ENCODE measurements around the gene MTARC2. TPM values are rescaled to one million over a fixed set of nuclear protein-coding genes. Genes with fewer than 3 reads are reported as not detected.

The MTARC2 gene
- polyA plus RNA-seq, 1 donor (not counting 4 experiments of a cell fraction or from before 2014, with no cell fraction given) = 0.75 TPM

DNA sequence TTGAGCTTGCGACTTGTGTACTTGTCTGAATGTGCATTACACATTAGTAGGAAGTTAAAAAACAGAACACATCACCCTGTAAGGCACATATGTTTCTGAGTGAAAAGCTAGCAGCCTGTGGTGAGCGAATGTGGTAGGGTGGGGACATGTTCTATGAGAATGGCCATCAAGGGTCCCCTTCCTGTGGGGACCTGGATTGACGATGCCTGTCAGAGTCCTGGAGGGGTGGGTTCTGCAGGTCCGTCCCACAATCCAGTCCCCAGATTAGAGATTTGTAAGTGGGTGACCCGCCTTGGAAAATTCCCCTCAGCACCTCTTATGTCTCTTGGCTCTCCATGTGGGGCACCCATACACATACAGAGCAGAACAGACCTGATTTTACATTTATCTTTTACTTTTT, 78.6 kb downstream of the MTARC2 start:
- DNase-seq (ENCODE audit: low read depth, low spot score) (no peak), FAIRE-seq (no peak)
- Histone ChIP-seq H3K36me3 (ENCODE audit: control insufficient read depth in 2 of 2, extremely low read depth in 1 of 2, insufficient read depth in 2 of 2, low read length in 2 of 2) (no peaks in the 10 kb centered on the region), H3K27ac (ENCODE audit: control insufficient read depth, insufficient read depth, low read length) (no peak overlapping the region), H2AFZ (ENCODE audit: control insufficient read depth, low read length) (no peak overlapping the region), H3K79me2 (ENCODE audit: control insufficient read depth, insufficient read depth, low read length) (no peaks in the 10 kb centered on the region), H4K20me1 (ENCODE audit: control insufficient read depth, extremely low read depth, insufficient read depth, low read length) (no peaks in the 10 kb centered on the region), H3K4me2 (ENCODE audit: control insufficient read depth, extremely low read depth, insufficient read depth, low read depth, low read length) (no peak overlapping the region), H3K9me3 (ENCODE audit: control insufficient read depth, low read depth, low read length) (no peaks in the 10 kb centered on the region), H3K4me3 (ENCODE audit: control insufficient read depth in 2 of 3, extremely low read depth in 1 of 3, insufficient read depth in 2 of 3, low read depth in 1 of 3, low read length in 3 of 3) (no peak overlapping the region), H3K27me3 (ENCODE audit: control insufficient read depth, extremely low read depth, insufficient read depth, low read length) (no peaks in the 10 kb centered on the region), H3K9ac (ENCODE audit: control insufficient read depth, extremely low read depth, insufficient read depth, low read length) (no peak overlapping the region), H3K9me1 (ENCODE audit: control insufficient read depth, extremely low read depth, insufficient read depth, low read length) (no peaks in the 10 kb centered on the region), H3K4me1 (ENCODE audit: control insufficient read depth, extremely low read depth, insufficient read depth, low read length) (no peaks in the 10 kb centered on the region)
- dilution Hi-C loops (cut with MboI; ENCODE audit: extremely low pct_ligation_motif_present, low sequenced_read_pairs) = no loop called here
- TF ChIP-seq, protein P1, sequence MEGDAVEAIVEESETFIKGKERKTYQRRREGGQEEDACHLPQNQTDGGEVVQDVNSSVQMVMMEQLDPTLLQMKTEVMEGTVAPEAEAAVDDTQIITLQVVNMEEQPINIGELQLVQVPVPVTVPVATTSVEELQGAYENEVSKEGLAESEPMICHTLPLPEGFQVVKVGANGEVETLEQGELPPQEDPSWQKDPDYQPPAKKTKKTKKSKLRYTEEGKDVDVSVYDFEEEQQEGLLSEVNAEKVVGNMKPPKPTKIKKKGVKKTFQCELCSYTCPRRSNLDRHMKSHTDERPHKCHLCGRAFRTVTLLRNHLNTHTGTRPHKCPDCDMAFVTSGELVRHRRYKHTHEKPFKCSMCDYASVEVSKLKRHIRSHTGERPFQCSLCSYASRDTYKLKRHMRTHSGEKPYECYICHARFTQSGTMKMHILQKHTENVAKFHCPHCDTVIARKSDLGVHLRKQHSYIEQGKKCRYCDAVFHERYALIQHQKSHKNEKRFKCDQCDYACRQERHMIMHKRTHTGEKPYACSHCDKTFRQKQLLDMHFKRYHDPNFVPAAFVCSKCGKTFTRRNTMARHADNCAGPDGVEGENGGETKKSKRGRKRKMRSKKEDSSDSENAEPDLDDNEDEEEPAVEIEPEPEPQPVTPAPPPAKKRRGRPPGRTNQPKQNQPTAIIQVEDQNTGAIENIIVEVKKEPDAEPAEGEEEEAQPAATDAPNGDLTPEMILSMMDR (optimal IDR thresholded peaks at IDR 0.05 in 1 of 3, IDR thresholded peaks at IDR 0.05 in 1 of 3, conservative IDR thresholded peaks at IDR 0.05 in 1 of 3; ENCODE audit: extremely low read depth in 1 of 3, insufficient read depth in 2 of 3, low read length in 3 of 3) = no peak
- TF ChIP-seq EZH2 (IDR thresholded peaks at IDR 0.05; ENCODE audit: low read length) = no peak

DNA sequence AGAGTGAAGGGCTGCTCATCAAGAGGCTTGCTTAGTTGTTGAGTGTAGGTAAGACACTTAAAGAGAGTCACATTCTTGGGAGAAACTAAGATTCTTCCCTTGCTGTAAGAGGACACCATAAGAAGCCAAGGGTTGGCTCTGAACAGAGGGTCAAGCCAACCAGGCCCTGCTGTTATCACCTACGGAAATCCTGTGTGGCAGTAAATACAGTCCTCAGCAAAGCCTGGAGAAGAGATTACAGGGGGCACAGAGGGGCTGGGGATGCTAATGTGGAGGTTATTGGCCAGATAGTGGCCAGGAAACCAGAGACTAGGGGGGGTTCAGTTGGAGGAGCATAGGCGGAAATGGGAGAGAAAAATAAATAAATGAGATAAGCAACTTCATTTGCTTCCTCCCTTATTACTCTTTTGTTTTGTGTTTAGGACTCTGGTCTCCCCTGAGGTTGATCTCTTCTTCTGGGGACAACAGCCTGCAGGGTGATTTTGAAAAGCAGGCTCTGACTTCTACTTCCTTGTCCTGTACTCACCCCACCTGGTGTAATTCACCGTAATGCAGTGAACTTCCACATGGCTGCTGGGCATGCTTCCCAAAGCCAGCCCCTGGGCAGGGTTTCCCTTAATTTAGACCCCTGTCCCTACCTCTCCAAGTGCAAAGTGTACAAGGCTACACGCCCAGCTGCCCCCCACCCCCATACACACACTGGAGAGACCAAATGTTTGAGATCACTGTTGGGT, 79.5 kb downstream of the MTARC2 start:
- Histone ChIP-seq H4K20me1 (ENCODE audit: control insufficient read depth, extremely low read depth, insufficient read depth, low read length) (no peaks in the 10 kb centered on the region), H3K27me3 (ENCODE audit: control insufficient read depth, extremely low read depth, insufficient read depth, low read length) (no peaks in the 10 kb centered on the region), H3K4me1 (ENCODE audit: control insufficient read depth, extremely low read depth, insufficient read depth, low read length) (no peaks in the 10 kb centered on the region), H3K9ac (ENCODE audit: control insufficient read depth, extremely low read depth, insufficient read depth, low read length) (no peak overlapping the region), H3K4me2 (ENCODE audit: control insufficient read depth, extremely low read depth, insufficient read depth, low read depth, low read length) (no peak overlapping the region), H3K9me3 (ENCODE audit: control insufficient read depth, low read depth, low read length) (no peaks in the 10 kb centered on the region), H3K9me1 (ENCODE audit: control insufficient read depth, extremely low read depth, insufficient read depth, low read length) (no peaks in the 10 kb centered on the region), H3K36me3 (ENCODE audit: control insufficient read depth in 2 of 2, extremely low read depth in 1 of 2, insufficient read depth in 2 of 2, low read length in 2 of 2) (no peaks in the 10 kb centered on the region), H2AFZ (ENCODE audit: control insufficient read depth, low read length) (no peak overlapping the region), H3K79me2 (ENCODE audit: control insufficient read depth, insufficient read depth, low read length) (no peaks in the 10 kb centered on the region), H3K27ac (ENCODE audit: control insufficient read depth, insufficient read depth, low read length) (no peak overlapping the region), H3K4me3 (ENCODE audit: control insufficient read depth in 2 of 3, extremely low read depth in 1 of 3, insufficient read depth in 2 of 3, low read depth in 1 of 3, low read length in 3 of 3) (no peak overlapping the region)
- dilution Hi-C loops (cut with MboI; ENCODE audit: extremely low pct_ligation_motif_present, low sequenced_read_pairs) = no loop called here
- TF ChIP-seq, protein P1 (optimal IDR thresholded peaks at IDR 0.05 in 1 of 3, IDR thresholded peaks at IDR 0.05 in 1 of 3, conservative IDR thresholded peaks at IDR 0.05 in 1 of 3; ENCODE audit: extremely low read depth in 1 of 3, insufficient read depth in 2 of 3, low read length in 3 of 3) = no peak
- TF ChIP-seq EZH2 (IDR thresholded peaks at IDR 0.05; ENCODE audit: low read length) = no peak
- DNase-seq (ENCODE audit: low read depth, low spot score) (no peak), FAIRE-seq (no peak)

Measured in keratinocyte (primary cell).